Thyroid gland (tissue), 4 donors: ENCODE measurements around the gene FXYD5. TPM values are rescaled to one million over a fixed set of nuclear protein-coding genes. Genes with fewer than 3 reads are reported as not detected.
A peak's percentile ranks its signal among the peaks of the same experiment; 100 is the strongest.

Source experiments
- DNase-seq, 2 donors: peaks; one replicate each; pipeline ENCODE4 v3.0.0-alpha.2; 2019
- H3K27ac ChIP-seq, 3 donors: fragments of 200-600 bp; sonication (generic); 1 replicate in 2 of 3; 2 replicates in 1 of 3; pipeline ENCODE4 v1.5.1; 2016 to 2019; ENCODE audit warnings: mild to moderate bottlenecking in 1 of 3, moderate library complexity in 1 of 3
- H3K27me3 ChIP-seq: fragments of 200-600 bp; sonication (generic); one replicate; pipeline ENCODE4 v1.5.1; 2019
- H3K36me3 ChIP-seq, 2 donors: fragments of 200-600 bp; sonication (generic); one replicate each; pipeline ENCODE4 v1.5.1; 2016 to 2019
- H3K4me1 ChIP-seq, 2 donors: fragments of 200-600 bp; sonication (generic); one replicate each; pipeline ENCODE4 v1.5.1; 2017 to 2019
- H3K4me3 ChIP-seq, 3 donors: fragments of 200-600 bp; sonication (generic); replicated peaks in 1 of 3; 1 replicate in 2 of 3; 2 replicates in 1 of 3; pipeline ENCODE4 v1.5.1; 2016; ENCODE audit warnings: mild to moderate bottlenecking in 1 of 3
- H3K9me3 ChIP-seq: fragments of 200-600 bp; sonication (generic); one replicate; pipeline ENCODE4 v1.5.1; 2017
- POLR2A ChIP-seq, 2 donors: fragments of 450-650 bp; IDR thresholded peaks; one replicate each; pipeline ENCODE4 v1.6.1; 2017; ENCODE audit warnings: antibody characterized with exemption in 2 of 2, mild to moderate bottlenecking in 2 of 2, moderate library complexity in 1 of 2
- WGBS, 2 donors: methylation state at CpG; one replicate each; pipeline ENCODE4 v1.1.5; 2017; 5-methylcytosine and 5-hydroxymethylcytosine counted together
- intact Hi-C: fragments of 100-400 bp; cut with DNase I; formaldehyde crosslinking; loops from one replicate; pipeline ENCODE4 v1.15.1; 2023
- total RNA-seq, 4 donors: library from RNA; depleted of rRNA; stranded (reverse); fragments of >200 nt; gene quantifications; one replicate each; pipeline ENCODE4 v1.2.3, GENCODE V29; 2016
- TF ChIP-seq, protein P1 (sequence below), 6 experiments: fragments of 200-600 bp in 3 of 6; fragments of 450-650 bp in 3 of 6; sonication (generic) in 3 of 6; IDR thresholded peaks; one replicate each; pipeline ENCODE4 v1.5.1; 2016 to 2019; ENCODE audit warnings: antibody characterized with exemption in 6 of 6, mild to moderate bottlenecking in 2 of 6, inconsistent platforms in 1 of 6, moderate library complexity in 1 of 6

FXYD5 gene
- total RNA-seq, 4 donors from 2014 or later = 9.3 to 52.4 (median 19.6) TPM

- WGBS, 2 donors = 60 to 75% methylated on average over 7 of the region's 7 CpGs
- H3K4me1 ChIP-seq = peaks cover 0 to 12% of the 10 kb centered on the region in 2 donors
- no peak overlapping the region for H3K4me3 ChIP-seq
- no peaks in the 10 kb centered on the region for H3K36me3 ChIP-seq
- intact Hi-C loops = no loop called here
- TF ChIP-seq, protein P1, sequence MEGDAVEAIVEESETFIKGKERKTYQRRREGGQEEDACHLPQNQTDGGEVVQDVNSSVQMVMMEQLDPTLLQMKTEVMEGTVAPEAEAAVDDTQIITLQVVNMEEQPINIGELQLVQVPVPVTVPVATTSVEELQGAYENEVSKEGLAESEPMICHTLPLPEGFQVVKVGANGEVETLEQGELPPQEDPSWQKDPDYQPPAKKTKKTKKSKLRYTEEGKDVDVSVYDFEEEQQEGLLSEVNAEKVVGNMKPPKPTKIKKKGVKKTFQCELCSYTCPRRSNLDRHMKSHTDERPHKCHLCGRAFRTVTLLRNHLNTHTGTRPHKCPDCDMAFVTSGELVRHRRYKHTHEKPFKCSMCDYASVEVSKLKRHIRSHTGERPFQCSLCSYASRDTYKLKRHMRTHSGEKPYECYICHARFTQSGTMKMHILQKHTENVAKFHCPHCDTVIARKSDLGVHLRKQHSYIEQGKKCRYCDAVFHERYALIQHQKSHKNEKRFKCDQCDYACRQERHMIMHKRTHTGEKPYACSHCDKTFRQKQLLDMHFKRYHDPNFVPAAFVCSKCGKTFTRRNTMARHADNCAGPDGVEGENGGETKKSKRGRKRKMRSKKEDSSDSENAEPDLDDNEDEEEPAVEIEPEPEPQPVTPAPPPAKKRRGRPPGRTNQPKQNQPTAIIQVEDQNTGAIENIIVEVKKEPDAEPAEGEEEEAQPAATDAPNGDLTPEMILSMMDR (IDR thresholded peaks at IDR 0.05) = no peak
- no peak for TF ChIP-seq POLR2A (IDR thresholded peaks at IDR 0.05)
- H3K27ac ChIP-seq = peak overlapping the region in 1 of 3 donors; percentile 3
- H3K27me3 ChIP-seq = no peaks in the 10 kb centered on the region
- no peaks in the 10 kb centered on the region for H3K9me3 ChIP-seq
- DNase-seq = no peak
Measured at GRCh38 chr19:35120492-35120891, 34.0 kb upstream of the FXYD5 start.

- no peak for TF ChIP-seq POLR2A (IDR thresholded peaks at IDR 0.05)
- TF ChIP-seq, protein P1 (IDR thresholded peaks at IDR 0.05) = no peak
- intact Hi-C loops = no loop called here
- Histone ChIP-seq H3K36me3 (no peaks in the 10 kb centered on the region), H3K27me3 (no peaks in the 10 kb centered on the region), H3K4me1 (peaks cover 0 to 12% of the 10 kb centered on the region in 2 donors), H3K4me3 (no peak overlapping the region), H3K27ac (peak overlapping the region in 1 of 3 donors; percentile 3), H3K9me3 (no peaks in the 10 kb centered on the region)
- no peak for DNase-seq
- WGBS, 2 donors = 63 to 76% methylated on average over 7 of the region's 7 CpGs
Measured at GRCh38 chr19:35120898-35121297, 33.6 kb upstream of the FXYD5 start.

GRCh38 chr19:35122687-35123551, 31.6 kb upstream of the FXYD5 start:
- WGBS, 2 donors = 70 to 81% methylated on average over 8 to 19 of the region's 19 CpGs
- Histone ChIP-seq H3K9me3 (no peaks in the 10 kb centered on the region), H3K27me3 (no peaks in the 10 kb centered on the region), H3K4me3 (no peak overlapping the region), H3K4me1 (peaks cover 0 to 16% of the 10 kb centered on the region in 2 donors), H3K36me3 (no peaks in the 10 kb centered on the region), H3K27ac (peak overlapping the region in 2 of 3 donors; percentile 56 to 74)
- intact Hi-C loops = no loop called here
- TF ChIP-seq POLR2A (IDR thresholded peaks at IDR 0.05) = no peak
- TF ChIP-seq, protein P1 (IDR thresholded peaks at IDR 0.05) = no peak
- no peak for DNase-seq

GRCh38 chr19:35123573-35123972, 31.0 kb upstream of the FXYD5 start:
- Histone ChIP-seq H3K9me3 (no peaks in the 10 kb centered on the region), H3K36me3 (no peaks in the 10 kb centered on the region), H3K27me3 (no peaks in the 10 kb centered on the region), H3K27ac (peak overlapping the region in 2 of 3 donors; percentile 56 to 74), H3K4me3 (no peak overlapping the region), H3K4me1 (peaks cover 0 to 16% of the 10 kb centered on the region in 2 donors)
- DNase-seq = no peak
- 72 to 85% methylated on average over 5 of the region's 5 CpGs for WGBS, 2 donors
- intact Hi-C loops = no loop called here
- TF ChIP-seq, protein P1 (IDR thresholded peaks at IDR 0.05) = no peak
- no peak for TF ChIP-seq POLR2A (IDR thresholded peaks at IDR 0.05)
